ENCODE measurements around the gene MEIS2.
A peak's percentile ranks its signal among the peaks of the same experiment; 100 is the strongest.

The MEIS2 gene

GRCh38 chr15:36965570-36966342 is 134.6 kb downstream of the MEIS2 start:
- no peak for DNase-seq (ENCODE audit: low read depth)

GRCh38 chr15:36964626-36965025 is 135.7 kb downstream of the MEIS2 start:
- no peak for DNase-seq (ENCODE audit: low read depth)

GRCh38 chr15:36961956-36962355 is 138.4 kb downstream of the MEIS2 start:
- DNase-seq (ENCODE audit: low read depth), result no peak

- no peak for DNase-seq (ENCODE audit: low read depth)
Measured at GRCh38 chr15:36960947-36961227, 139.5 kb downstream of the MEIS2 start.

- DNase-seq (ENCODE audit: low read depth), result no peak
Measured at GRCh38 chr15:36960179-36960946, 140.0 kb downstream of the MEIS2 start.

GRCh38 chr15:36959746-36960145 is 140.6 kb downstream of the MEIS2 start:
- DNase-seq (ENCODE audit: low read depth), result no peak

GRCh38 chr15:36958606-36959005 is 141.7 kb downstream of the MEIS2 start:
- DNase-seq (ENCODE audit: low read depth), result no peak

GRCh38 chr15:36954486-36954885 is 145.9 kb downstream of the MEIS2 start:
- DNase-seq (ENCODE audit: low read depth), result peak; percentile 48

GRCh38 chr15:36953346-36953745 is 147.0 kb downstream of the MEIS2 start:
- no peak for DNase-seq (ENCODE audit: low read depth)

- peak; percentile 72 for DNase-seq (ENCODE audit: low read depth)
Measured at GRCh38 chr15:36951731-36952247, 148.6 kb downstream of the MEIS2 start.

GRCh38 chr15:36950371-36950770 is 150.0 kb downstream of the MEIS2 start:
- no peak for DNase-seq (ENCODE audit: low read depth)

- DNase-seq (ENCODE audit: low read depth), result no peak
Measured at GRCh38 chr15:36948982-36949381, 151.4 kb downstream of the MEIS2 start.

GRCh38 chr15:36947035-36947719 is 153.2 kb downstream of the MEIS2 start:
- DNase-seq (ENCODE audit: low read depth), result no peak

GRCh38 chr15:36944442-36944841 is 155.9 kb downstream of the MEIS2 start:
- DNase-seq (ENCODE audit: low read depth), result no peak

- DNase-seq (ENCODE audit: low read depth), result no peak
Measured at GRCh38 chr15:36943508-36944361, 156.6 kb downstream of the MEIS2 start.

GRCh38 chr15:36942248-36942827 is 158.0 kb downstream of the MEIS2 start:
- DNase-seq (ENCODE audit: low read depth), result no peak

GRCh38 chr15:36941798-36942197 is 158.6 kb downstream of the MEIS2 start:
- no peak for DNase-seq (ENCODE audit: low read depth)

GRCh38 chr15:36940636-36941260 is 159.6 kb downstream of the MEIS2 start:
- no peak for DNase-seq (ENCODE audit: low read depth)

GRCh38 chr15:36940219-36940618 is 160.1 kb downstream of the MEIS2 start:
- DNase-seq (ENCODE audit: low read depth), result no peak

- DNase-seq (ENCODE audit: low read depth), result no peak
Measured at GRCh38 chr15:36938764-36939163, 161.6 kb downstream of the MEIS2 start.

- no peak for DNase-seq (ENCODE audit: low read depth)
Measured at GRCh38 chr15:36938131-36938530, 162.2 kb downstream of the MEIS2 start.
